OCI-LY1 (cell line): ENCODE results near the gene VWA3B.

Experiments
- H2AFZ ChIP-seq: fragments of 200-600 bp; sonication (generic), shearing (Covaris generic); 2 replicates; pipeline ENCODE4 v1.6.0; 2014; ENCODE audit warnings: antibody characterized with exemption, mild to moderate bottlenecking, low read length
- H3F3A ChIP-seq: fragments of 200-600 bp; sonication (generic), shearing (Covaris generic); 2 replicates; pipeline ENCODE4 v1.6.0; 2014; ENCODE audit warnings: mild to moderate bottlenecking, antibody characterized with exemption, low read length, moderate library complexity; ENCODE audit not compliant: insufficient read depth
- H3K27ac ChIP-seq: fragments of 200-600 bp; sonication (generic); 2 replicates; pipeline ENCODE4 v1.5.1; 2014; ENCODE audit warnings: low read length, mixed run types, mild to moderate bottlenecking, low read depth; ENCODE audit not compliant: poor library complexity, severe bottlenecking
- H3K27me3 ChIP-seq: fragments of 200-600 bp; sonication (generic); 2 replicates; pipeline ENCODE4 v1.6.0; 2014; ENCODE audit warnings: antibody characterized with exemption, mild to moderate bottlenecking, low read length, moderate library complexity; ENCODE audit not compliant: insufficient read depth
- H3K36me3 ChIP-seq: fragments of 200-600 bp; sonication (generic); 2 replicates; pipeline ENCODE4 v1.6.1; 2014; ENCODE audit warnings: mild to moderate bottlenecking, antibody characterized with exemption, low read length, moderate library complexity, mixed read lengths; ENCODE audit not compliant: insufficient read depth
- H3K4me1 ChIP-seq: fragments of 200-600 bp; sonication (generic); 2 replicates; pipeline ENCODE4 v1.5.1; 2014; ENCODE audit warnings: mild to moderate bottlenecking, low read length, moderate library complexity; ENCODE audit not compliant: insufficient read depth, severe bottlenecking
- H3K4me2 ChIP-seq: fragments of 200-600 bp; sonication (generic), shearing (Covaris generic); 2 replicates; pipeline ENCODE4 v1.6.1; 2014; ENCODE audit warnings: low read length
- H3K4me3 ChIP-seq: fragments of 200-600 bp; sonication (generic); 2 replicates; pipeline ENCODE4 v1.5.1; 2014; ENCODE audit warnings: low read length, low read depth, mild to moderate bottlenecking, mixed read lengths; ENCODE audit not compliant: poor library complexity, severe bottlenecking
- H3K79me2 ChIP-seq: fragments of 200-600 bp; shearing (Covaris generic); 2 replicates; pipeline ENCODE4 v1.6.1; 2016; ENCODE audit warnings: mixed run types, low read length, mixed read lengths; ENCODE audit not compliant: insufficient read depth
- H3K9ac ChIP-seq: fragments of 200-600 bp; sonication (generic), shearing (Covaris generic); 2 replicates; pipeline ENCODE4 v1.6.1; 2014; ENCODE audit warnings: mild to moderate bottlenecking, low read length, mixed read lengths
- H3K9me2 ChIP-seq: fragments of 200-600 bp; sonication (generic), shearing (Covaris generic); 2 replicates; pipeline ENCODE4 v1.6.1; 2014; ENCODE audit warnings: low read depth, mild to moderate bottlenecking, low read length, mixed read lengths
- H3K9me3 ChIP-seq: fragments of 200-600 bp; shearing (Covaris generic); 2 replicates; pipeline ENCODE4 v1.6.1; 2014; ENCODE audit warnings: low read length, mixed read lengths
- H4K20me1 ChIP-seq: fragments of 200-600 bp; sonication (generic), shearing (Covaris generic); 2 replicates; pipeline ENCODE4 v1.6.0; 2016; ENCODE audit warnings: mild to moderate bottlenecking, low read length; ENCODE audit not compliant: insufficient read depth
- CTCF ChIP-seq: fragments of 200-600 bp; sonication (generic), shearing (Covaris generic); IDR thresholded peaks from 2 replicates; pipeline ENCODE4 v1.5.1; 2017; ENCODE audit warnings: mild to moderate bottlenecking, antibody characterized with exemption, low read length, moderate library complexity, mixed read lengths
- EZH2 ChIP-seq: fragments of 200-600 bp; sonication (generic), shearing (Covaris generic); IDR thresholded peaks from 2 replicates; pipeline ENCODE4 v1.8.0; 2017; ENCODE audit warnings: borderline replicate concordance, mixed run types, mild to moderate bottlenecking, antibody characterized with exemption, low read length, moderate library complexity, mixed read lengths

The VWA3B gene

GRCh38 chr2:98086491-98087446, at the start of gene VWA3B:
TSS of gene VWA3B (plus strand) at chr2:98087167. CDS start at chr2:98093093, 5,926 bp downstream.
- Histone ChIP-seq H3K4me3 (peak within 1 kb of the TSS; percentile 67), H3K27ac (no peak within 1 kb of the TSS), H2AFZ (no peak within 1 kb of the TSS), H3K4me1 (peaks cover 23% of the 10 kb centered on the region), H3K9me3 (no peaks in the 10 kb centered on the region), H3K9ac (peak within 1 kb of the TSS; percentile 34; the same call in 1 of the 2 replicates), H3K36me3 (no peaks in the 10 kb centered on the region), H4K20me1 (no peaks in the 10 kb centered on the region), H3K4me2 (peak within 1 kb of the TSS; percentile 78), H3F3A (no peaks in the 10 kb centered on the region), H3K79me2 (no peaks in the 10 kb centered on the region), H3K27me3 (peaks cover 4% of the 10 kb centered on the region; the same call in 1 of the 2 replicates), H3K9me2 (no peaks in the 10 kb centered on the region)
- TF ChIP-seq CTCF (0 out of 2 replicates have a peak, but pooled peaks have one; percentile 6), EZH2 (no peak)

GRCh38 chr2:98037206-98037605, 49.8 kb upstream of the VWA3B start:
- no peak for TF ChIP-seq CTCF
- TF ChIP-seq EZH2 = no peak
- no peak overlapping the region for H3K4me2 ChIP-seq
- H3K9me2 ChIP-seq = no peaks in the 10 kb centered on the region
- no peaks in the 10 kb centered on the region for H3K27me3 ChIP-seq
- H2AFZ ChIP-seq = no peak overlapping the region
- no peaks in the 10 kb centered on the region for H3K79me2 ChIP-seq
- H3K36me3 ChIP-seq = no peaks in the 10 kb centered on the region
- H3K9ac ChIP-seq = no peak overlapping the region
- no peak overlapping the region for H3K4me3 ChIP-seq
- no peaks in the 10 kb centered on the region for H3K9me3 ChIP-seq
- no peaks in the 10 kb centered on the region for H3F3A ChIP-seq
- no peaks in the 10 kb centered on the region for H4K20me1 ChIP-seq
- peaks cover 18% of the 10 kb centered on the region for H3K4me1 ChIP-seq
- H3K27ac ChIP-seq = no peak overlapping the region

GRCh38 chr2:98037666-98038336, 49.2 kb upstream of the VWA3B start:
- Histone ChIP-seq H3K4me2 (no peak overlapping the region), H3F3A (no peaks in the 10 kb centered on the region; the same call in 1 of the 2 replicates), H3K4me3 (no peak overlapping the region), H3K9ac (no peak overlapping the region), H3K4me1 (peaks cover 18% of the 10 kb centered on the region), H3K79me2 (no peaks in the 10 kb centered on the region), H3K9me3 (no peaks in the 10 kb centered on the region), H3K9me2 (no peaks in the 10 kb centered on the region), H4K20me1 (no peaks in the 10 kb centered on the region), H3K27me3 (no peaks in the 10 kb centered on the region), H2AFZ (no peak overlapping the region), H3K27ac (no peak overlapping the region), H3K36me3 (no peaks in the 10 kb centered on the region)
- TF ChIP-seq EZH2 (no peak), CTCF (no peak)
